ENCODE measurements around the gene SLC9A9.
A peak's percentile ranks its signal among the peaks of the same experiment; 100 is the strongest.
"Not testable (repeated sequence)": the region's sequence is repeated elsewhere in the genome, so short reads cannot be mapped to it uniquely, and the experiment has no call there.

SLC9A9 gene

DNA sequence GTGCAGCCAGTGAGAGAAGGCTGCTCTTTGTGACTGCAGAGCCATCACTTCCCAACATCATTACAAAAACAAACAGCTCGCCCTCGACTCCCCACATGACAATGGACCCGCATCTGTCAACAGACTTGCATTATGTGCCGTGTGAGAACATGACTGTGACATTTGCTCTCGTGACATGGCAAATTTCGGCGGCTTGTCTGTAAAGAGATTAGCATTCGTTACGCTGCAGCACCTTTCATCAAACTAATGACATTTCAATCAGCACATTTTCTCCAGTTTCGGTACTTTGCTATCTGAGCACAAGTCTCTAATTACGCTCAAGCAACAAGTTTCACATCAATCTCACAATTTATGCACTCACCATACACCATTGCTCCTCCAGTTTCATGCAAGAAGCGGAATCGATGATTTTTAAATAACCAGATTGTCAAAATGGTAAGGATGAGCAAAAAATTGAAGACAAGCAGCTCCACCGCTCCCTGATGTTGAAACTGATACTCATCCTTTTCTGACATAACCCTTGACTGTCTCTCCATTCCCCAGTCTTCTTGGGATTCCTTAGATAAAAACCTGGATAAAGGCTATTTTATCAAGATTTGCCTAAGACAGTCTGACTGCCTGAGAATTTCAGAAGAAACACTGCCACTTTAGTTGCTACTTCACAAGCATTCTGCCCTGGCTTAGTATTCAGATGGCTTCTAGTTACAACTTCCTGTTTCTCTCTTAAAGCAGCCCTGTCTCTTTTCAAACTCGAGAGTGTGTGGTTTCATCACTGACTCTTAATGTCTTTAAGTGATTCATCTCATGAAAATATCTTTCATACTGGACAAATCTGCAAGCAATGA lies at the start of gene SLC9A9:
SLC9A9 (minus strand) TSS at position 682 of the 845 bp plus-strand sequence; CDS start at position 536, 146 bp downstream.
- DNase-seq: peak; percentile 17

DNA sequence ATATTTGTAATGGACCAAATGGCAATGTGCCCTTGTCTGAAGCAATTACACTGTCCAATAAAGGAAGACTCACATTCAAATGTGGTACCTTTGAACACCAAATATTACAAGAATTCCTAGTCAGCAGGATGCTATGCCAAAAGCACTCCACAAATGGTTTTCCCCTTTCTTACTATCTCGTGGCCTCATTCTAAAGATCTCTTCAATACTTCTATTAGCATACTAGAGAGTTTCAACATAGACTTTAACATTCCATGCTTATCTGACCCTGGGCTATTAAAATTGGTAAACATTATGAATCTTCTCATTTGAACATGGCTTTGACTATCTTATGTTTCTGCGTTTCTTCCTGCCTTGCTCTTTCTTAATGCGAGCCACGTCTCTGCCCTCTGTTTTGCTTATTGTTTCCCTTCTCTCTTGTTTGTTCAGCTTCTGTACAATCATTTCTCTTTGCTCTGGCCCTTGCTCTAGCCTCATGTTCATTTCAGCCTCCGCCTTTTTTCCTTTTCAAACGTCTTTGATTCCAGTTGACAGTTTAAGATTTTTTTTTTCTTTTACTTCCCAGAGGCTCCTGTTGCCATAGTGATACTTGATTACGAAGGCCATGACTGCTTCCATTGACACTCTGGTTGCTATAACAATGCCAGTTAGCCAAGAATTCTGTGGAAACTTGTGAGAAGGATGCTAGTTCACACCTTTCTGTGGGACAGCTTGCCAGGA lies 49.5 kb upstream of the SLC9A9 start:
- DNase-seq: no peak

DNA sequence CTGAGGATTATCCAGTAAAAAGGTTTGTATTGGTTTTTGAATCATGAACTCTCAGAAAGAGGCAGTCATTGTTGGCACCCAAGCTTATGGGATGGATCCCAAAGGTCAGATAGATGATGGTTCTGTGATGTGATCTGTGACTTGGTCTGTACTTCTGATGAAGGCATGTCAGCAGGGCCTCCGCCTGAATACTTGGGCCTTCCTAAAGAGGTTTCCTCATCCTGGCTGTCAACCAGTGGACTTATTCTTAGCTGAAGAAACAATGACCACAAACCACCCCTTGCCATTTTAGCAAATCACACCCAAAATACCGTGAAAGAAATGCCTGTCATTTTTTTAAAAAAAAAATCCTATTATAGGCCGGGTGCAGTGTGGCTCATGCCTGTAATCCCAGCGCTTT lies 48.2 kb upstream of the SLC9A9 start:
- DNase-seq: no peak

DNA sequence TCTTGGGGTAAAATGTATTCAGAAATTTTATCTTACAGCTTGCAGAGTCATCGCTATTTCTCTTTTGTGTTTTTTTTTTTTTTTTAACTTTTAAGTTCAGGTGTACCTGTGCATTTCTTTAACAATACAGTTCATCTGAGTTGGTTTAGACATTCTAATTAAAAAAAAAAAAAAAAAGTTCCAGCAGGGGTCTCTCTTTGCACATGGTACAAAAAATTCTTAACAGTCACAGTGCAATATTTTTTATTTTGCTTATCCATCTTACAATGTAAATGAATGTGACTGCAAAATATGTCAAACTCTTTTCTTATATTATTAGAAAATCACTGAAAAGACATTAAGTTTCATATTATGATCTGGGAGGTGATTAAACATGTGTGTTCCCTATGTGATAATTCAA lies 47.5 kb upstream of the SLC9A9 start:
- no peak for DNase-seq

DNA sequence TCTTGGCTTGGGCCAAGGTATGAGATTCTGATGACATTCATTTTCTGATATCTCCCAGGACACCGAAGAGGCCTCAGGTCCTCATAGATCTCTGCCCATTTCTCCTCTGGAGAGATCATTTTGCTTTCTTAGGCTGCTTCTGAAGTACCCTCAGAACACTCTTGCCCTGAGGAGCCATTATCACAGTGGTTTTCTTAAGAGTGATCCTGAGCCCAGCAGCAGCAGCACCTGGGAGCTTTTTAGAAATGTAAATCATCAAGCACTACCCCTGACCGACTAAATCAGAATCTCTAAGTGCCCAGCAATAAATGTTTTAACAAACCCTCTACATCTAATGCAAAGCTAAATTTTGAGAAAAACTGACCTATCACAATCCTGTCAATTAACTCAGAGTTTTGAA lies 40.6 kb upstream of the SLC9A9 start:
- DNase-seq: no peak

DNA sequence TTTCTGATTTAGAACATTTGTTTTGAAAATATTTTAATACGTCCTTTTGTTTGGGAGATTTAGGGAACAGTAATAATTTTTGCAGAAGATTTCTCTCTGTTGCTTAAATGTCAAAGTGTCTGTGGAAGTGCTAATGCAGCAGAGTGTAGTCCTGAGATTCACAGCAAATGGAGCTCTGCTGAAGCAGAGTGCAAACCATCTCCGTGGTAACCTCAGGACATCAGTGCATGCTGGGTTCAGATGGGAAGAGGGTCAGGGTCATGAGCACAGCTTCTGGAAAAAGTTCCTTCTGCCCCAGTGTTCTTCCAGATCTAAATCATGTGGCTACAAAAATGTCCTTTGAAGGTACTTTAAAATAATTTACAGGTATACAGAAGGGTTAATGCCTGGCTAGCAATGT lies 39.9 kb upstream of the SLC9A9 start:
- DNase-seq: no peak

DNA sequence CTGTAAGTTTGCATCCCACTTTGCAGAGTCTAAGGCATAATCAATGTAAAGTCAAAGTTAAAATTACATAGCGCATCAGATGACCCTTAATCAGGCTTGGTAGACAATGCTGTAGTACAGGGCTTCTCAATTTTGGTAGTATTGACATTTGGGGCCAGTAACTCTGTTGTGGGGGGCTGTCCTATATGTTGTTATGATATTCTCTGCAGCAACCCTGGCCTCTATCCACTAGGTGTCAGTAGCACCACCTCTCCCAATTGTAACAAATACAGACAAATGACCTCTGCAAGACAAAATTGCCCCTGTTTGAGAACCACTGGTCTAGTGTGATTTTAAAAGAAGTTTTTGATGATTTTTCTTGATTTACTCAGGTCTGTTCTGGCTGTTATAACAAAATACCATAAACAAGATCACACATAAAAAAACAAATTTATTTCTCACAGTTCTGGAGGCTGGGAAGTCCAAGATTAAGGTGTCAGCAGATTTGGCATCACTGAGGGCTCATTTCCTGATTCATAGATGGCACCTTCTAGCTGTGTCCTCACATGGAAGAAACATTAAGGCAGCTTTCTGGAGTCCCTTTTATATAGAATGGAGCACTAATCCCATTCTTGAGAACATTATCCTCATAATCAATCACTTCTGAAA lies 37.6 kb upstream of the SLC9A9 start:
- DNase-seq: no peak

DNA sequence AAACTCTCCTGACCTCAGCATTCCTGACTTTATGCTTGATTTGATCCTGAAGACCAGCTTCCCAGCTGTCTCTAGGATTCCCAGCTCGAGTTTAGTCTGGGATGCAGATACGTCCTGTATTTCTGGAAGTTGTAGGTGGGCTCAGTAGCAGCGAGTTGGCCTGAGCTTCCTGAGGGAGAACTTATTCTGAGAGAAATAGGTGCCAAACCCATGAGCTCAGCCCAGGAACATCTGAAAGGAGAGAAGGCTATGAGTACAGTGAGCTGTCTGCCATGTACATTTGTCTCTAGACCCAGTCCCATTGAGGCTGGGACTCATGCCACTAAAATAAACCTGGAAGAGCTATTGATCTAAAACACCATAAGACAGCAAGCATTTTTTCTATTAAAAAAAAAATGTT lies 36.6 kb upstream of the SLC9A9 start:
- DNase-seq: no peak

DNA sequence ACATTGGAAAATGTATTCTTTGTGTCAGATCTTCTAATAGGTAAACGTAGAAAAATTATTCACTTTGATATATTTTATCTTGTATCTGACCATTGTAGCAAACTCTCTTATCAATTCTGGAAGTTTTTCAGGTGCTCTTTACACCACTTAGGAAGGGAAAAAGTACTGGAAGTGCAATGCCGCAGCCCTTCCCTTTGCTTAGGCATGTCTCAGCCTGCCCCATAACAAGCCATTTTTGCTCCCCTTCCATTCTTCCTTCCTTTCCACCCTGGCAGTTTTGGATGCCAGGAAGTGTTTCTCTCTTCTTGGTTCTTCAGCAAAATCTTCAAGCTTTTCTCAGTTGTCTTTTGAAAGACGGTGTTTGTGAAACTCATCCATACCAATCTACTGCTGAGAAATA lies 34.9 kb upstream of the SLC9A9 start:
- DNase-seq: no peak

DNA sequence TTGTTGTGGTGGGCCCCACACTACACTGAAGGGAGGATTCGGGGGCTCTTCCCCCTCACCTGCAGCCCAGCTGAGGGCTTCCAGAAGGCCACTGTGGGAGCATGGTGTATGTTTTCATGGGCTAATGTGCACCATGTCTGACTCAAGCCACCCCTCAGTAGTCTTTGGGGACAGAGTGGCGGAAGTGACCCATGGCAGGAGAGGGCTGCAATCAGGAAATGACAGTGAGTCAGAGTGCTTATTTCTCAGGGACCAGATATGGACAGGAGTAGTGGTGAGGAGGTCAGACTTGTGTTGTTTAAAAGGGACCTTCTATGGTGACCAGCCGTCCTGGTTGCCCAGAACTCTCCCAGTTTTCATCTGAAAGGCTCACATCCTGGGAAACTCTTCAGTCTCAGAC lies 32.8 kb upstream of the SLC9A9 start:
- no peak for DNase-seq

DNA sequence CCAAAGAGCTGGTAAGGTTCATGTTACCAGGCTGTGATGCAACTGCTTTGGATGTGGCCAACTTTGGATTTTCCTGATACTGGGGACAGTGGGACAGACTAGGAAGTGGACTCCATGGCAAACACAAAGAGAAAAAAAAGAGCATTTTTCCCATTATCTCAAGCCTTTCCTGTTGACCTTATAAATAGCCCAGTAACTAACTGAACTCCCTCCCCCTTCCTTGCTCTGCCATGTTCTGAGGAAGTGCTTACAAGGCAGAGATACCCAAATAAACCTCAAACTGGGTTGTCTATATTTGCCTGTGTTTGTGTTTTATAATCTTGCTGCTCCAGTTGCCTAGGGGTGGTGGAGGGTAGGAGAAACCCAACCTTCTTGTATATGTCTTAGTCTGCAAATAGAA lies 27.3 kb upstream of the SLC9A9 start:
- DNase-seq: no peak

DNA sequence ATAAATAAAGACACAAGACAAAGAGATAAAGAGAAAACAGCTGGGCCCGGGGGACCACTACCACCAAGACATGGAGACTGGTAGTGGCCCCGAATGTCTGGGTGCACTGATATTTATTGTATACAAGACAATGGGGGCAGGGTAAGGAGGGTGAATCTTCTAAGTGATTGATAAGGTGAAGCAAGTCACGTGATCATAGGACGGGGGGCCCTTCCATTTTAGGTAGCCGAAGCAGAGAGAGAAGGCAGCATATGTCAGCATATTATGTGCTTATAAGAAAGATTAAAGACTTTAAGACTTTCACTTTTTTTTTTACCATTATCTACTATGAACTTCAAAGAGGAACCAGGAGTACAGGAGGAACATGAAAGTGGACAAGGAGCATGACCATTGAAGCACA lies 25.3 kb upstream of the SLC9A9 start:
- DNase-seq: not testable (repeated sequence)

DNA sequence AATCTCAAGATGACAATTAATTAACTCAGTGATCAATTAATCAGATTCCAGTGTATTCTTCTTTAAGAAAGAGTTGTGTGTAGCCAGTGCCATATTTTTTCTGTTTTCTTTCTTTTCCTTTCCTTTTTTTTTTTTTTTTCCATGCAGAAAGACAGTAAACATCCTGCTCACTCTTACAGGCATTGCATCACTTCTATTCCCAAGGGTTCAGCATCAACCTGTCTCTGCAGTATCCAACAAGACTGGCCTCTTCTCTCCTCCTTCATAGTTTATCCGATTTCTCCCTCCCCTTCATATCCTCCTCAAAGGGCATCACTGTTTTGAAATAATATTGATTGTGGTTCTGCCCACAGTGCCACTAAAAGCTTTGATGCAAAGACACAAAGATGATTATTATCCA lies 17.0 kb upstream of the SLC9A9 start:
- no peak for DNase-seq

DNA sequence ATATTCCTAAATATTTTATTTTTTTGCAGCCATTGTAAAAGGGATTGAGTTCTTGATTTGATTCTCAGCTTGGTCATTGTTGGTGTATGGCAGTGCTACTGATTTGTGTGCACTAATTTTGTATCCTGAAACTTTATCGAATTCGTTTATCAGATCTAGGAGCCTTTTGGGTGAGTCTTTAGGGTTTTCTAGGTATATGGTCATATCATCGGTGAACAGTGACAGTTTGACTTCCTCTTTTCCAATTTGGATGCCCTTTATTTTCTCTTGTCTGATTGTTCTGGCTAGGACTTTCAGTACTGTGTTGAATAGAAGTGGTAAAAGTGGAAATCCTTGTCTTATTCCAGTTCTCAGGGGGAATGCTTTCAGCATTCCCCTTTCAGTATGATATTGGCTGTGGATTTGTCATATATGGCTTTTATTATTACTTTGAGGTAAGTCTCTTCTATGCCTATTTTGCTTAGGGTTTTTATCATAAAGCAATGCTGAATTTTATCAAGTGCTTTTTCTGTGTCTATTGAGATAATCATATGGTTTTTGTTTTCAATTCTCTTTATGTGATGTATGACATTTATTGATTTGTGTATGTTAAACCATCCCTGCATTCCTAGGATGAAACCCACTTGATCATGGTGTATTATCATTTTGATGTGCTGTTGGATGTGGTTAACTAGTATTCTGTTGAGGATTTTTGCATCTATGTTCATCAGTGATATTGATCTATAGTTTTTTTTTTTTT lies 11.4 kb upstream of the SLC9A9 start:
- no peak for DNase-seq

DNA sequence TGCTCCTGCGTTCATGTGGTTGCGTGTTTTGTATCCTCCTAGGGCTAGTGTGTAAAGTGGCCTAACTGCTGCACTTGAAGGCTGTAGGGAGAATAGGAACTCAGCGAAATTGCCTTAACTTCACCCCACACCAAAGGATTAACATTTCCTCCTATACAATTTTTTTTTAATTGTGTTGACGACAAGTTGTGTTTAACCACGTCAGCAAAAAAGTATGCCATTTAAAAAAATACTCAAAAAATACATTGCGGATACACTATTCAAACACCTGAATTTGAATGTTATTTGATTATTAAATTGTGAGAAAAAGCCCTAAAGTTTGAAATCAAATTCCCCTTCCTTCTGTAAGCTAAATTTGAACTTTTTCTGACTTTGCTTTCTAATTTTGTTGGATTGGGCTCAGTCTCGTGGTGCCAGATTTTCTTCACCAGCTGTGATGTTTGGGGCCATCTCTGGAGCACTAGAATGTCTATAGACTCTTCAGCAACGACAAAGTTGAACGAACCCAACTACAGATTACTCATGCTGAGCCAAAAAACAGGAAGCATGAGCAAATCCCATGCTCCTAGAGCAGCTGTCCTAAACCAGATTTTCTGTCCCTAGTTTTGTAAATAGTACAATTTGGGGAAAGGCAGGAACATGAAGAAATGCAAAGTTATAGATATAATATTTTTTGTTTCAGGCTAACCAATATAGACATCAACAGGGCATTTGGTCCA lies 8.1 kb upstream of the SLC9A9 start:
- DNase-seq: no peak

DNA sequence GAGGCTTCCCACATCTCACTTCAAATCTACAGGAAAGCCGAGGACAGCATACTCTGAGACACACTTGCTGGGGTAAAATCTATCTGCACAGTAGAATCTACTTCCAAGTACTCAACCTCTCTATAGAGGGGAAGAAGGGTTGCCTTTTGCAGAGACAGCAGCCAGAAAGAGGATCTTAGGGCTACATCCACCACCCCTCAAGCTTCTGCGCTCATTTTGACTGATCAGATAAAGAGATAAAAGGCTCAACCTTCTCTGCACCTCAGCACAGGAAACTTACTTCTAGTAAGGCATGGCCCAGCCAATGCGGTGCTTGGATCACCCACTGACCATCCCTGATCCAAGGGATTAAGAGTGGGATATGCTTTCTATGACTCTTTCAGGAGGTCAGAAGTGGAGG lies 6.9 kb upstream of the SLC9A9 start:
- DNase-seq: no peak

DNA sequence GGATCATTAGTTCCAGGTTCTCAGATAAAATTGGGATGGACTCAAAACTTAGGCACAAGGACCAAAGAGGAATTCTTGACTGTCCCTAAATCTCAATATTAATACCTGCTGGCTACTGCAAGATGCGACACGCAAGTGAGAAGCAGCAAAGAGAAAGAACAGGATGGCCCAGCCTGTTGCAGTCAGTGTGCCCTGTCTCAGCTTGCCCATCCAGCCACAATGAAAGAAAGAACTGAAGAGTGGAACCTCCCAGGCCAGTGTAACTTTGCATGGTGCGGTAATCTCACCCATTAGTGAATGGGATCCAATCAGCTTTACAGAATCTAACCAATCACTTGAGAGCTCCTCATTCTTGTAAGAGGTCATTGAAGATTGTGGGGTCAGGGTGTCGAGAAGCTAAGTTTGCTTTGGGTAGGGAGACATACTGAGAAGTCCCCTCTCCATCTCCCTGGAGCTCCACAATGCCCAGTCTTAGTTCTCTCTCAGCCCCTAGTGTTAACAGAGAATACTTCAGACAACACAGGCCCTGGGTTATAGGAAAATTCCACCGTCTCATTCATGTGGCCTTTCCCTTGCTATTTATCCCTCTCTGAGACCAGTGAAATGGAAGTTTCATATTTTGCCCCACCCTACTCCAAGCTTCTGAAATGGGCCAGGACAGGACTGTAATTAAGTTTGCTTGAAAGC lies 3.2 kb upstream of the SLC9A9 start:
- no peak for DNase-seq

DNA sequence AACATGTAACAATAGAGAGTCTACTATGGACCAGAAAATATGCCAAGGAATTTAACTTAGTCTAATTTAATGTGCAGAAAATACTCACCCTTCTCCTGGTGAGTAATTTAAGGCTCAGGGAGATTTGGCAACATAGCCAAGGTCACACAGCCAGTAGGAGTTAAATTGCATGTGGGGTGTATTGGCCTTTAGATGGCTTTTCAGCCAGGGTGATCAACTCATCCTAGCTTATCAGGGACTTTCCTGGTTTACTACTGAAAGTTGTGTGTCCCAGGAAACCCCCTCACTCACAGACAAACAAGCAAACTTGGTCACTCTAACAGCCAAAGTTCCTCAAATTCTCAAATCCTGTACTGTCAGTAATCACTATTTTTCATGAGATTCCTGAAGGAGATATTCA lies 2.6 kb upstream of the SLC9A9 start:
- no peak for DNase-seq

DNA sequence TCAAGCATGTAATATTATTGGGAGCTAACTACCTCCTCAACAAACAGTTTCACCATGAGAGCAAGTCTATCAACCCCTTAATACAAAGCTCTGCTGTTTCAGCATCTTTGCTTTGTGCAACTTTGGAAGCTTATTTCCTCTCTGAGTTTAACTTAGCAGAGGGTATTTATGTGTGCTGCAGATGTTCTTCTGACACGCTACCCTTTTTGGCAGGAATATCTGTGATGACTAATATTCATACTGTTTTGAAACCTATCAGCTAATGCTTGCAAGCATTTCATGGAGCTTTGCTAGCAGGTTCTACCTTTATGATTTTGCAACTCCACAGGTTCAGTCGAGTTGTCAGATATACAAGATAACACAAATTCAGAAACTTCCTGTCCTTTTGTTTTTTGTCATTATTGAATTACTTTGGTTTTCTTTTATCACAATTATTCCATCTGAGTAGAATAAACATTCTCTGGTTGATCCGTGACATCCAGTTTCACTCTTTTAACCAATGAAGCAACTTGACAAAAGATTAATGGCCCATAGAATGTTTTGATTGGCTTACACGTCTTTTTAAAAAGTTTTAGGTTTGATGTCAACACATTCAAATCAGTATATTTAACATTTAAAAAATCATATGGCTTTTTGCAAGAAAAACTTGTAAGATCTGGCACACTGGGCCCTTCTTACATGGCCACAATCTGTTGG lies 1.7 kb upstream of the SLC9A9 start:
- no peak for DNase-seq

DNA sequence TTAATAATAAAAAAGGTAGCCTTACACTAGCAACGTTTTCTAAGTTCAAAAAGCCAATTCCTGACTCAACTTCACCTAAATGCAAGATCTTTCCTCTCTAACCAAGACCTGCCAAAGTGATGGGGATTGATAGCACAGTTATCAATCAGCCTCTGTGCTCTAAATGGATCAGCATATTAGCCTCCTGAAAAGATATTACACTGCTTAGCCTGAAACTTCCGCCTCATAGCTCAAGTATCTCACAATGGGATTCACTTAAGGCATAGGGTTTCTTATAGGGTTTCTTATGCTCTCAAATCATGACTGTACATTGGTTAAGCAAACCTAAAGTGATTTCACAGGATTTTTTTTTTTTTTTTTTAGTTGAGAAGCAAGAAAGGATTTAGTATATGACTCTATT lies 436 bp upstream of the SLC9A9 start:
- DNase-seq: no peak

DNA sequence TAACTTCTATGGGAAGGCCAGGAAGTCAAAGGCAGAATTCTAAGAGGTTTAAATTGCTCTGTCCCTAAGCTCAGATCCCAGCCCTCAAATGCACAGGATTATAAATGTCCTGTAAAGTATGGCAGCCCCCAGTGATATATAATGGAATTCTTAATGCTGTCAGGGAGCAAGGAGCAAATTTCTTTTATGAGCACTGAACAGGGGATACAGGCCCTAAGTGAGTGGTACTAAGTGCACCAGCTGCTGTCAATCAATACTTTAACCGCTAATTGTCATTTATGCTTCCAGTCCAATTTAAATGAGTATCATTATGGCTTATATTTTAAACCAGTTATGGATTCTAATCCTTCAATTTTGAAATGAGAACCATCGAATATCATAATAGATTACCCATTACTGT lies 4.7 kb downstream of the SLC9A9 start:
- no peak for DNase-seq

Measured in activated effector memory CD4-positive, alpha-beta T cell treated with Interleukin-2 at 50 U/mL for 16 hours (primary cell).